Measurements from ENCODE around the gene TTLL11. TPM values are rescaled to one million over a fixed set of nuclear protein-coding genes. Genes with fewer than 3 reads are reported as not detected.

Gene TTLL11
- total RNA-seq, 4 donors from 2014 or later = 7.4 to 14.7 (median 11.0) TPM

GRCh38 chr9:121898856-121899255, 194.3 kb downstream of the TTLL11 start:
- TF ChIP-seq POLR2A (IDR thresholded peaks at IDR 0.05) = no peak
- no peak for TF ChIP-seq CTCF (IDR thresholded peaks at IDR 0.05)
- H3K4me3 ChIP-seq = no peak overlapping the region
- no peaks in the 10 kb centered on the region for H3K27me3 ChIP-seq
- intact Hi-C loops (cut with DNase I; ENCODE audit: low total_unique reads) = no loop called here
- no peak overlapping the region for H3K27ac ChIP-seq
- no peak for DNase-seq
- H3K36me3 ChIP-seq = no peaks in the 10 kb centered on the region
- no peaks in the 10 kb centered on the region for H3K9me3 ChIP-seq
- no peaks in the 10 kb centered on the region for H3K4me1 ChIP-seq

DNA sequence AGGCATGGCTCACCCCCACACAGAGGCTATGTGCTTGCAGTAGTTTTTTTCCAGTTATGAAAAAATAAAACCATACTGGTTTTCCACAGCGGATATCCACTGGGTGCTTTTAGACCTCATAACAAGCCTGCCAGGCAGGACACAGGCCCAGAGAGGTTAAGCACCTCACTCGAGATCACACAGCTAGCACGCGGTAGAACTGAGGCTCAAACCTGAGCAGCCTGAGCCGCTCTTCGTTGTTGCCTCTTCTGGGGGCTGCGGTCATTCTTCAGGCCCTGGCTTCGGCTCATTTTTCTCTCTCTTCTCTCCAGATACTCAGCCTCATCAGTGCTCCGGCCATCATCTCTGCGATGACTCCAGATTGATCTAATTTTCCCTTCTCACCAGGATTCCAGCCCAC, 196.0 kb downstream of the TTLL11 start:
- no peaks in the 10 kb centered on the region for H3K36me3 ChIP-seq
- H3K27me3 ChIP-seq = no peaks in the 10 kb centered on the region
- TF ChIP-seq CTCF (IDR thresholded peaks at IDR 0.05) (no peak), POLR2A (IDR thresholded peaks at IDR 0.05) (no peak)
- no peak overlapping the region for H3K4me3 ChIP-seq
- H3K9me3 ChIP-seq = no peaks in the 10 kb centered on the region
- H3K4me1 ChIP-seq = no peaks in the 10 kb centered on the region
- no peak for DNase-seq
- no peak overlapping the region for H3K27ac ChIP-seq
- intact Hi-C loops (cut with DNase I; ENCODE audit: low total_unique reads) = no loop called here

GRCh38 chr9:121896545-121896943, 196.6 kb downstream of the TTLL11 start:
- no peak overlapping the region for H3K4me3 ChIP-seq
- intact Hi-C loops (cut with DNase I; ENCODE audit: low total_unique reads) = no loop called here
- no peaks in the 10 kb centered on the region for H3K36me3 ChIP-seq
- H3K9me3 ChIP-seq = no peaks in the 10 kb centered on the region
- H3K4me1 ChIP-seq = no peaks in the 10 kb centered on the region
- H3K27ac ChIP-seq = peak overlapping the region; percentile 2 to 64
- TF ChIP-seq POLR2A (IDR thresholded peaks at IDR 0.05) (no peak), CTCF (IDR thresholded peaks at IDR 0.05) (no peak)
- H3K27me3 ChIP-seq = no peaks in the 10 kb centered on the region
- DNase-seq = no peak

- peak; percentile 83 to 85 for DNase-seq
- intact Hi-C loops (cut with DNase I; ENCODE audit: low total_unique reads) = no loop called here
These were observed 197.1 kb downstream of the TTLL11 start for GRCh38 chr9:121895818-121896544.

More at GRCh38 chr9:121895818-121896544, 197.1 kb downstream of the TTLL11 start:
- Histone ChIP-seq H3K9me3 (no peaks in the 10 kb centered on the region), H3K4me3 (no peak overlapping the region), H3K27ac (peak overlapping the region; percentile 2 to 64), H3K36me3 (no peaks in the 10 kb centered on the region), H3K4me1 (no peaks in the 10 kb centered on the region), H3K27me3 (no peaks in the 10 kb centered on the region)
- TF ChIP-seq CTCF (IDR thresholded peaks at IDR 0.05) = peak; percentile 23 to 48 (median 38)
- no peak for TF ChIP-seq POLR2A (IDR thresholded peaks at IDR 0.05)

All from uterus (tissue), 4 donors.